Activated T-helper 1 cell treated with Interleukin-2 at 50 U/mL for 16 hours (primary cell): ENCODE data around the gene MICAL3.

Experiments used
- DNase-seq: peaks from one replicate; pipeline ENCODE4 v3.0.0-alpha.2; 2020; ENCODE audit warnings: low read depth

Gene MICAL3

DNA sequence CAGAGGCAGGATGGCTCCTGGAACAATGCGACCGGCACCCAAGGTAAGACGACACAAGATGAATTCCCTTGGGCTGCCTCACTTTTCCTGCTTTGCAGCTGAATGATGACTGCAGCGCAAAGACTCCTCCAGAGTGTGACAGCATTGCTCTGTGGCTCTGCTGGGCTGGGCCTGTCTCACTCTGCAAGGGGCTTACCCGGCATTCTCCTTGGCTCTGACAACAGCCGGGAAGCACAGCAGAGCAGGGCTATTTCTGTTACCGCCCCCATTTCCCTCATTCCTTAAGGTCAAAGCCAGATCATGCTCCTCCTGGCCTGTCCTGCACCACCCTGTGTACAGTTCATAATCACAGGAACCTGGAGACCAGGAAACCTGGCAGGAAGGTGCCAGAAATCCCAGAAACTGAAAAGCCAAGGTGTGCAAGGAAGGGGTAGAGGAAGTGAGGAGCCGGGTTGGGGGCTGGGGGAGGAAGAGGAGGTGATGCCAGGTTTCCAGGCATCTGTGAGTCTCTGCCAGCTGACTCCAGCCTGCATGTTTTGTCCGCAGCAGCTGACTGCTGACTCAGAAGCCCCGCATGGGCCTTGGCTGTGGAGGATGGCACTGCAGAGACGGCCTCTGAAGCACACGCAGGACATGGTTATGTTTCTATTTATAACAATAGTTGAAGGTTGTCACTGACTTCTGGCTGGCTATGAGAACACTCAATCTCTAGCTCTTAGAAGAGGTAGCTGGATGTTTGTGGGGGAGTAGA, 113.6 kb downstream of the MICAL3 start:
- DNase-seq = no peak

DNA sequence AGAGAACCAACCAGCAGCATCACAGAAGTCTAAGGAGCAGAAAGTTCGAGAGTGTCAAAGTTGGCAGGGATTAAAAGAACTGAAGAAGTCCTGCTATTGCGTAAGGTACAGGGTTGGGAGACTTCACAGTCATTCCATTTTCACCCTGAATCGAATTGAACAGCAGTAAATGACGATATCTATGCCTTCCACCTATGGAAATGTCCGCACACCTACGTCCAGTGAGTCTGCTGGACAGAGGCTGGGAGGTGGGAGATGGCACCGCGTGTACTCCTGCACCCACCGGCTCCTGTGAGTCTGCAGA, 116.7 kb downstream of the MICAL3 start:
- DNase-seq = no peak

DNA sequence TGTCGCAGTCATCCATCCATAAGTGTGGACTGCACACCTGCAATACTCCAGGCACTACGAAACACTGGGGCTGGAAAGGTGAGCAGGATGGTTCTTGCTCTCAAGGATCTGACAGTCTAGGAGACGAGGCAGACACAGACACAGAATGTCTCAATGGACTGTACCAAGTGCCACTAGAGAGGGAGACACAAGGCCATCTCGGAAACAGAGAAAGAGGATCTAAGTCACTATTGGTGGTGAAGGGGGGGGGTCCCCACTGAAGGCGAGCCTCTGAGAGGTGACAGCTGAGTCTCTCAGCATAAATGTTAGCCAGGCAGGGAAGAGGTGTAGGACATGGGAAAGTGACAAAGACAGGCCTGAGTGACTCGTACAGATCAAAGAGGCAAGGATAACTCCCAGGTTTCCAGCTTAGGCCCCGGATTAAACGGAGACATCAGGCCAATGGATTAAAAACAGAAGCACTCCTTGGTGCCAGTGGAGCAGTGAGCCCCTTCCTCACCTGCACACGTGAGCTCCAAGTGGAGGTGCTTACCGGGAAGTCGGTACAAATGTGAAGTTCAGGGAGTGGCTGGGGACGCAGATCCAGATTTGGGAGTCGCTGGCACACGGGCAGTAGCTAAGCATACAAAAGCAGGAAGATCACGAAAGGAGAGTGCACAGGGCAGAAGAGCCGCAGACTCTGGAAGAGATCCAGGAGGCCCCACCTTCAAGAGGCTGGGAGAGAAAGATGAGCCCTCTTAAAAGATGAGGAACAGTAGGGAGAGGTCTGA, 117.2 kb downstream of the MICAL3 start:
- DNase-seq = no peak

DNA sequence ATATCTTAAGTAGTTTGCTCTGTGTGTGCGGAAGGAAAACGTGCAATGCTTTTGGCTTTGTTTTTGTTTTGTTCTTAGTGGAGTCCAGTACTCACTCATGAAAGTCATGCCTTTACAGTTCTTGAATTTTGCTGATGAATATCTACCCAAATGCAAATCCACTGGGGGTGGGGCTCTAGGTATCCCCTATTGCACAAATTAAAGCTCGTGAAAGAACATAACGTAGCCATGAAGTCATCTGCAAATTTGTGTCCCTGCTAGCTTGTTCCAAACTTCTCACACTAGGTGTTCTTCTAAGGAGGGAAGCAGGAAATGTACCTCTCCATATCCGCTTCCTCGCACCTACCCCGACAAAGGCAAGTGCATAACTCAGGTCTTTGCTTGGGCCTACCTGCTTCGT, 118.9 kb downstream of the MICAL3 start:
- no peak for DNase-seq

DNA sequence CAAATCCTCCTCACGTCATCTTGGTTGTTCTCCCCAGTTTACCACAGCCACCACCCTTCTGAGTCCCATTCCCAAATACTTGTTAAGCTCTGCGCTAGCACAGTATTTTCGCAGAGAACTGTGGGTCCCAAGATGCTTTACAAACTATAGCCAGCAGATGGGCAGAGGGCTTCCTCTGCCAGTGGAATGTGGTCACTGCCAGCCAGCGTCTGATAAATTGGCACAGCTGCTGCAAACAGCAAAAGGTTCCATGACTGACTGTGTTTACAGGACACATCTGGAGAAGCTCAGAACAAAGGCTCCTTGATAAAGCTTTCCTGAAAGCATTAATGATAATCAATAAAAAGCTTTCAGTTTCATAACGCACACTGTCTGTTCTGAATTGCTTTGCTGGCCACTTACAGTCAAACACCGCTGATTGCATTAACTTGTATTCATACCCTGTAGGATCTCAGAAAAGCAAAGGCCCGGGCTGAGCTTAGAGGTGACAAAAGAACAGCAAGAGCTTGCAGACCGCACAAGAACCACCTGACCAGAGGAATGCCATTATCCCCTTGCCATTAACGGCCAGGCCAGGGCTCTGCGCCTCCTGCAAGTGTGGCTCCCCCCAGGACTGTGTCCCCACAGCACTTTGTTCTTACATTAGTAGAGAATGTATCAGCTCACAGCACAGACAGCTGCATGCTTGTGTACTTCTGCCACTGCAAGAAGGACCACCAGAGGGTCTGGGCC, 120.6 kb downstream of the MICAL3 start:
- DNase-seq = no peak

DNA sequence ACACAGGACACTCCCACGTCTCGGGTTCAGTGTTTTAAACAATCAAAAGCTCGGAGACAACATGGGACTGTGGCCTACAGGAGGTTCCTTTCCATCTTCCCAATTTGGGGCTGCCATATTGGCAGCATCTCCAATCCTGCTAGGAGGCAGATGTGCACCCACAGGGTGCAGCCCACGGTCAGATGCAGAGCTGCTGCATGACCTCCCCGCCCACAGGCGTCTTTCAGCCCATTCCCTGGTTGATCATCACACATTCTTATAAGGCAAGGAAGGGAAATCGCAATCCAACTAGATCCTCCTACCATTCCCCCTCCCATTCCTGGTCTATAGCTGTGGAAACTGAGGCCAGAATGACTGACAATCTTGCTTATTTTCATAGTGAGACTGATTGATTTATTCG, 121.4 kb downstream of the MICAL3 start:
- DNase-seq = no peak

DNA sequence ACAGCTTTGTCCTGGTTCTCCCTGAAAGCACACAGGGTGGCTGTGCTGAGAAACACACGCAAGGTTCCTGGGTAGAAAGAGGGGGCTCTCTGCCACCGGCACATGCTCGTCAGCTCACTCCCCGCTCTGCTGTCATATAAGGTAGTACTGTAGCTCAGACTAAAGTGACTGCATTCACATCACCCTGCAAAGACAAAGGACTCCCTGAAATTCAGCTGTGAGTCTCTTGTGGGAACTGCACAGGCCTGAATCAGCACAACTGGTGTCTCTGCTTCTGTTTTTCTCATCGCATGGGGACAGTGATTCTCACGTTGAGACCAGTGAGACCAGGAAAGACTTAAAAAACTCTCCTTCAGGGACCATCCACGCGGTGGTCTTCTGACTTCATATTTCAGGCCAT, 126.0 kb downstream of the MICAL3 start:
- no peak for DNase-seq

DNA sequence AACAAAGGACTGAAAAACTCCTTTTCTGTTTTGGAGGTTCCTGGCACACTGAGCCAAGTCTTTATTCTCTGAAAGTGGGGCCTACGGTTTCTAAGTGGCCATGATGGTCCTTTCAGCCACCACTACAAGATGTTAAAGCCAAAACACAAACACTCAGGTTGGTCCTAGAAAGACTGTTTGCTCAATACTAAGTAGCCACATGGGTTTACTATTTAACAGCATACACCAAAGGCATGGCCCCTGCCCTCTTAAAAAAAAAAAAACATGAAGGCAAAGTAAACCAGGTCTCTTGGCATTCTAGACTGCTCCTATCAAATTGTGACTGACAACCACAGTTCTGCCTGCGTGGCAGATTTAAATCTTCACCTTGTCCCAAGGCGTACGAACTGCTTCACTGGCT, 126.5 kb downstream of the MICAL3 start:
- DNase-seq = no peak

DNA sequence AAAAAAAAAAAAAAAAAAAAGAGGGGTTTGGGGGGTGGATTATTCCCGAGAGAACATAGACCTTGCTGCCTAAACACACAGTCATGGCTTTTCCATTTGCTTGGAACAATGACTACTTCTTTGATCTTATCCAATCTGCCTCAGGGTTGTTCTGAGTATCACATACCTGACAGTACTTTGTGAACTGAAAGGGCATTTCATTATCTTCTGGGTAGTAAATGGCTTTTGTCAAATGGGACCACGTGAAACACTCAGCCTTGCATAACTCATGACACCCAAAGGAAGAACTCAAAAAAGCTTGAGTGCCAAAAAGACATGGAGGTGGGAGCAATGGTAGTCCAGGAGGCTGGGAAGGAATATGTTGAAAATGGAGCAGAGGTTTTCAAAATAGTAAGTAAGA, 126.9 kb downstream of the MICAL3 start:
- no peak for DNase-seq

DNA sequence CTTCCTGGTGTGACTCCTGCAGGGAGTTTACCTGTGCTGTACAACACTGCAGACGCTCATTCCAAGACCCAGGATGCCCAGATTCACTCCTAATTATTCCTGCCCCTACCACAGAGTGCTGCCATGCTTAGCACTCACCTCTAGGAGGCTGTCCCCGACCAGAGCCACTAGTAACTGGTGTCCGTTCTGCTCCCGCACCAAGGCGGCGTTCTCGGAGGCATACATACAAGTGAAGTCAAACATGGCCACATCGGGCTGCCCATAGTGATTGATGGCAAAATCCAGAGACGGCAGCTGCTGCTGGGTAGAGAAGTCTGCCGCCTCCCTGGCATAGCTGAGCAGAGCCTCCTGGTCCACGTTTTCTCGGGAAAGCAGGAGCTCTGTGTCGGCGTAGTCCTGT, 127.8 kb downstream of the MICAL3 start:
- no peak for DNase-seq

DNA sequence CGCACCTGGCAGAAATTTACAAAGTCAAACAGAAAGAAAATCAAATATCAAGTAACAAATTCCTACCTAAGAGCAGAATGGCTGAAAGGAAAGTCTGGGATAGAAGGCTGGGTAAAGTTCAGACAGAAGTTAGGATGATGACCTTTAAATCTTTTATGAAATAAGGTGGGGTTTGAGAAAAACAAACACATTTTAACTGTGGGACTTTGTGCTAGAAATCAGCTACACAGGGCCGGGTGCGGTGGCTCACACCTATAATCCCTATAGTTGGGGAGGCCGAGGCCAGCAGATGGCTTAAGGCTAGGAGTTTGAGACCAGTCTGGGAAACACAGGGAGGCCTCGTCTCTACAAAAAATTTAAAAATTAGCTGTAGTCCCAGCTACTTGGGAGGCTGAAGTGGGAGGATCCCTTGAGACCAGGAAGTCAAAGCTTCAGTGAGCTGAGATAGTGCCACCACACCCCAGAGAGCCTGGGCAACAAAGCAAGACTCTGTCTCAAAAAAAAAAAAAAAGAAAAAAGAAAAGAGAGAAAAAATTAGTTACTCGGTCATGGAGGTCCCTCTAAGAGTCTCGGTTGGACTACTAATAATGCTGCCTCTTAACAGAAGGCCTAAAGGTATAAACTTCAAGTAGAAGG, 130.3 kb downstream of the MICAL3 start:
- no peak for DNase-seq

DNA sequence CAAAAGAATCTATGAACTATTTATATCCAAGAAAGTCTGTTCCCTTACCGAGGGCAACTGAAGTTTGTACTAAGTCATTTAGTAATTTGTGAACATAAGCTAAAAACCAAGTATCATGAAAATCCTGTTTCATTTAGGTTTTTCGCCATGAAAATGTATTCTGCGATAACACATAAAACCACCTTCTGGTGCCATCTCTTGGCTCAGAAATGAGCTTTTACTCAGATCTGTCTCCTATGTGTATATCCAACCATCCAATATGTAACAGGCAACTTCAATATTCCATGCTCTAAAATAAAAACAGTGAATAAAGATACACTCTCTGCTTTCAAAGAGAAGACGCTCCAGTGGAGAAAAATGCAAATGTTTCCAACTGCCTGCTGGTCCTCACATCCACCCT, 132.0 kb downstream of the MICAL3 start:
- no peak for DNase-seq

DNA sequence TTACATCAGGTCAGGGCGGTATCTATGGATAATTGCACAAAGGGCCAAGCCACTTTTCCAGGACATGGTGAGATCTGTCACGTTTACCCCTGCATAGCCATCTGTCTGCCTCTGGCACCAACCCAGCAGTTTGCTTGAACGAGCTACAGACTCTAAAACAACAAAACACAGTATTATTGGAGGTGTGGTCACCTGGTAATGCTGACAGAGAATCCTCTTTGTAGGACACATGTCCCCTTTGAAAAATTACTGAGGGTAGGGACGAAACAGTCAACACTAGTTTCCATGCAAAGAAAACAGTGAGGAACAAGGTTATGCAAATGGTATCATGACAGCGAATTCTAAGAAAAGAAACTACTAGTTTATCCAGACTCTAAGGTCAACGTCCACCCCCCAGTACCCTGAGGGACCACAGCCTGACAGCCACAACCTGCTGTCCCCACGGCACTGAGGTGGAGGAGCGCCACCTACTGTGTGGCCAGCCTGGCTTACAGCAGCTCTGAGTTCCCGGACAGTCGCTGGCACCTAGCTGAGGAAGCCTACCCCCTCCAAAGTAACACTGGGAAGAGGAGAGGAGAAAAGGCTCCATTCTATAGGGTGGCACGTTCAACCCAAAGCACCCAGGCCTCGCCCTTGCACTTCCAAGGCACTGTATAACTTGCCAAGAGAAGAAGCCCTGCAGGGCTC, 132.7 kb downstream of the MICAL3 start:
- no peak for DNase-seq

DNA sequence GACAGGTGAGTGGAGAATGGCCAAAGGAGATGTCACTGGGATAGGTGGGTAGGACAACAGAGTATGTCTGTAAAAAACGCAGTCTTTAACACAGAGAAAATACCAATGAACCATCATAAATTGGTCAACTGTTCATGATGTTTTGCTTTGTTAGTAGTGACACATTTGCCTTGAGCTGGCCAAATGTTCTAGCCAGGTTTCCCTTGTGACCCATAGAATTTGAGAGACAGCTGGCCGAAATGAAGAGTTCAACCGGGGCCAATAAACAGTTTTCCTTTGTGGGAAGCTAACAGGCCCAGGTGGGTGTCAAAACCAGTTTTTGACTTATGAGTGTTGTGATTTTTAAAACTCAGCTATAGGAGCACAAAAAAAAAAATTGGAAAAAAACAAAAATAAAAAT, 133.5 kb downstream of the MICAL3 start:
- DNase-seq = no peak

DNA sequence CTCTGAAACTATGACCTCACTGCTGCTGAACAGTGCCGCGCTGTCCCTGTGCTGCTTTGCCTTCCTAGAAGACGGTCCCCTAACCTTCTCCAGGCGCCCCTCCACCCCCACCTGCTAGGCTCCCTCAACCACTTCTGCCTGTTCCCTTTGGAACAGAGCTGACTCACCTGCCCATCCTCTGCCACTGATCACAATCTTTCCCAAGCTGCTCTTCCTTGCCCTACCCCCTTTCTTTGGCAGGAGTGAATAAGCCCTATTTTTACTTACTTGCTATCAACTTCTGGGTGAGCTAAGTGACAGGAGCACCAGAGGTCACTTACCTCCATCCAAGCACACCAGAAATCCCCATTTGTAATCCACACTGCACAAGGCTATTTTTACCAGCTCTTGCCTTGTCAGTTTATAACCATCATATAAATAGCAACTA, 134.1 kb downstream of the MICAL3 start:
- DNase-seq = no peak

DNA sequence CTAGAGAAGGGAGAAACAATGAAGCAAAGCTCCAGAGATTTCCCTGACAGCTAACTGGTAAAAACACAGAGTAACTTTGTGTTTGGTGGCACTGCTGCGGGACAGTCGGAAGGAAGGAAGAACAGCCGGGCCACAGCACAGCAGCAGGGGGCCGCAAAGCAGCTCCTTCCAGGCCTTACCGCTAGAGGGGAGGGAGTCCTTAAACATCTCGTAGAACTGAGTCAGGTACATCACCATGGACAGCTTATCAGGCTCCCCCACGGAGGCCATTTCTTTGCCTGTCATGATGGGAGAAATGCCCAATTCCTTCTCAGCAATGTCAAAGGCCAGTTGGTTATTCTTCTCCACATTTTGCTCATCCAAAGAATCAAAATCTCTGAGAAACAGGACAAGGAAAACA, 135.5 kb downstream of the MICAL3 start:
- no peak for DNase-seq

DNA sequence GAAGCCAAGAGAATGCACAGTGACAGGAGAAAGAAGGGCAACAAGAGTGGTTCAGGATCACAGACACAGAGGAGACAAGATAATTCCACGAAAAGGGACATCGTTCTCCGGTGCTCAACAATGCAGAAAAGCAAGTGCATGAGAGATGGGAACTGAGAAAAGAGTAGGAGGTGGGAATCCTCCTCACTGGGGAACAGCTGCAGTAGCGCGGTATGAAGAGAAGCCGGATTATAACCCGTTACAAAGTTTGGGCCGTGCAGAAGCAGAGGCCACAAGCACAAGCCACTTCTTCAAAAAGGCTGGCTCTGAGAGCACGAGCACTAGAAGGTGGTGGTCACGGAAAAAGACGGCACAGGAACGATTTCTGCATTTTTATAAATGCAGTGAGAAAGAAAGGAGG, 135.9 kb downstream of the MICAL3 start:
- no peak for DNase-seq

DNA sequence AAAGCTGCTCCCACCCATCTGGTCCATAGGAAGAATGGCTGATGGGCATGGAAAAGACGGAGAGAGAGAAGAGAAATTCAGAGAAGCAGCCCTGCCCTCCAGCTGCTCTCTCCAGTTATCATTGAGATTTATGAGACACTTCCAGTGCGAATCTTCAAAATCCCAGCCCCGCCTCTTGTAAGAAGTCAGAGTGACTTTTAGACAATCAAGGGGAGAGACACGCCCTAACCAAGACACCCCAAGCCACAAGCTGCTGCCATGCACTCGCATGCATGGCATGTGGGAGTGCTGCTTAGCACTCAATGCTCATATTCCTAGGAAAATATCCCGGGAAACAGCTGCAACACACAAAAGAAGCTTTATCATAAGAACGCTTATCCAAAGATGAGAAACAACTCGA, 139.5 kb downstream of the MICAL3 start:
- no peak for DNase-seq

DNA sequence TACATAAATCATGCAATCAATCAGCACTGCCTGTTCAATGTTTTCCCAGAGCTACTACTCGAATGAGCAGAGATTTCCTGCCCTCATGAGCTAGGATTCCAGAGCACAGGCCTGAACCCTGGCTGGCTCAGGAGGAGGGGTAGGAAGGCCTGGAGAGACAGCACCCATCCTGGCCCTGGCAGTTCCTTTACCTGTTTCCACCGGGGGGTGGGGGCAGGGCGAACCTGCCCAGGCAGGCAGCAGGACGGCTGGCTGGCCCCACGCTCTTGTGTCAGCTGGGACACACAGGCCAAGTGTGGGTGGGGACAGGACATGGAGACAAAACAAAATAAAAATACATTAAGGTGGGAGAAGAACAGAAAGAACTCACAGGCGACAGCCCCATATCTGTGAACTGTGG, 140.3 kb downstream of the MICAL3 start:
- no peak for DNase-seq

DNA sequence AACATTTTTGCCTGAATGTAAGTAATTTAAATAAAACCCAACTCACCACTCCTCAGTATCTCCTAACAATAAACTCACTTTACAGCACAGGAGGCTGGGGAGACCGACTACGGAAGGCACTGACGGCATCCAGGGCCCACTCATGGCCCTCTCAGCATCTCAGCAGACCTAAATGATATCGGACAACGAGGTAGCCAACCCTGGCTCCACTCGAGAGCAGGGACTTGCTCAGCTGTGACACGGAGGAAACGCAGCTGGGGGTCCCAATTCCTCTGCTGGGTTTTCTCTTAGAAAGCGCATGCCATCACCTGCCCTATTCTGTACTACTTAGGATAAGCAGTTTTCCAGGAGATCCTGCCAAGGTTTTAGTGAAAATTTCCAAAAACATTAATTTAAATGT, 141.0 kb downstream of the MICAL3 start:
- DNase-seq = no peak

DNA sequence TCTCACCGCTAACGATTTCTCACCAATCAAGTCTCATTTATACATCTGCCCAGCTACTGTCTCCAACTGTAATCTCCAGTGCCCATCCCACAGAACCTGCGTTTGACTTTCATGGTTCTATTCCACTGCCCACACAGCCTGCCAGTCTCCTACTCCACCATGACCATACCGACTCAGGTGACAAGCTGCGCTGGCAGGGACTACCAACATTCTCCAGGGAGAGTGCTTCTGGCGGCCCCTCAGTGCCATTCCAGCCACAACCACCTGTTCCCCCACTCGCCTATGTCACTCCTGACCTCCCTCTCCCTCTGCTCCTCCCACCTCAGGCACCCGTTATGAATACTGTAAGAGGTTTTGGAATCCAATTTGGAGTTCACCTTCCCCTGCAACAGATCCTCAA, 141.6 kb downstream of the MICAL3 start:
- no peak for DNase-seq

DNA sequence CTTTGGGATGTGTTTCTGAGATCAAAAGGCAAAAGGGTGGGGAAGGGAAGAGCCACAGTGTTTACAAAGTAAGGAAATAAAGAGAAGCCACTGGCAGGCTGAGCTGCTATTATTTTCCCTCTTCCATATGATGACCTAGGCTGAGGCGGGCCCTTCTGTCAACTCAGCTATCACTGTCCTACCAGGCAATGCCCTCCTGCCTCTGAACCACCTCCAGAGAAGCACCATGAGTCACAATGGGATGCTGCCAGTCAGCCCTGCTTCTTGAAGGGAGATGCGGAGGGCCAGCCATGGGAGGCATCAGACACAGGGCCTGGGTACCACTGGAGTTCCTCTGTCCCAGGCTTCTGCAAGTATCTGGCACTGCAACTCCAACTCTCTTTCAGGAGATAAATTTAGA, 142.2 kb downstream of the MICAL3 start:
- no peak for DNase-seq
